ENCODE data around the gene CSKMT.

DNA sequence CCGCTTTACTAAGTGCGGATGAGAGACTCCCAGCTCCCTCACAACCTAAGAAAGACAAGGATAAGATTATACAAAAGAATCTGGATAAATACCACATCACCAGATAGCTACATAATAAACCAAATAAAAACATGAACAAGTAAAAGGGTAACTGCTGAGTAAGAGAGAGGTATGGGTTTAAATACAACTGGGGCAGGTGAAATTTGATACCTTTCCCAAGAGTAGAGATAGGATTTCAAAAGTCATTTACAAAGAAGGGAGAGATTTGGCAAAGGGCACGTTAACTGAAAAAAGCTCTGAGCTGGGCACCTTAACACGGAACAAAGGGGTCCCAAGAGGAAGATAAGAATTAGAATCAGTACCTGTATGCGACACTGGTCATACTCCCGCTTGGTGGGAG lies 12.0 kb downstream of the CSKMT start:
- TF ChIP-seq CTCF (IDR thresholded peaks at IDR 0.05) (no peak), POLR2A (IDR thresholded peaks at IDR 0.05) (no peak), EP300 (IDR thresholded peaks at IDR 0.05) (no peak)
